Natural killer cell (primary cell): Measurements from ENCODE around the gene DOCK4. TPM values are rescaled to one million over a fixed set of nuclear protein-coding genes. Genes with fewer than 3 reads are reported as not detected.

Source experiments
- ATAC-seq, 3 donors: fragments of 150-1000 bp in 2 of 3; fragments of 200-7000 bp in 1 of 3; cut with Tn5 transposase; 1 replicate in 1 of 3; 2 replicates in 2 of 3; pipeline ENCODE4 v1.10.0; 2021; ENCODE audit warnings: mild to moderate bottlenecking in 2 of 3, moderate library complexity in 2 of 3
- DNase-seq, 2 donors: peaks; one replicate each; pipeline versions ENCODE4 v3.0.0 to v3.0.0-alpha.2; 2013 to 2021; ENCODE audit warnings: mixed read lengths in 1 of 2
- H3K27ac ChIP-seq: one replicate; pipeline ENCODE4 v1.5.1; 2013; ENCODE audit warnings: mild to moderate bottlenecking, low read length
- H3K27me3 ChIP-seq: one replicate; pipeline ENCODE4 v1.6.1; 2013; ENCODE audit warnings: low read length; ENCODE audit not compliant: control insufficient read depth, insufficient read depth
- H3K36me3 ChIP-seq: one replicate; pipeline ENCODE4 v1.6.1; 2013; ENCODE audit warnings: low read length; ENCODE audit not compliant: control insufficient read depth, insufficient read depth
- H3K4me1 ChIP-seq: one replicate; pipeline ENCODE4 v1.6.1; 2013; ENCODE audit warnings: low read length; ENCODE audit not compliant: control insufficient read depth, insufficient read depth
- H3K4me3 ChIP-seq: one replicate; pipeline ENCODE4 v1.5.1; 2013; ENCODE audit warnings: low read length
- H3K9me3 ChIP-seq: one replicate; pipeline ENCODE4 v1.6.1; 2013; ENCODE audit warnings: low read length; ENCODE audit not compliant: control insufficient read depth, insufficient read depth
- H3K27ac Mint-ChIP-seq, 2 donors: one replicate each; pipeline ENCODE4 v1.8.0; 2022; ENCODE audit warnings: mild to moderate bottlenecking in 2 of 2, mixed read lengths in 2 of 2, moderate library complexity in 1 of 2
- H3K27me3 Mint-ChIP-seq, 2 donors: one replicate each; pipeline ENCODE4 v1.8.0; 2022; ENCODE audit warnings: low read depth in 2 of 2, mixed read lengths in 2 of 2
- H3K36me3 Mint-ChIP-seq: one replicate; pipeline ENCODE4 v1.8.0; 2022; ENCODE audit warnings: mixed read lengths
- H3K4me1 Mint-ChIP-seq, 2 donors: one replicate each; pipeline ENCODE4 v1.8.0; 2022; ENCODE audit warnings: mixed read lengths in 2 of 2
- H3K4me3 Mint-ChIP-seq: one replicate; pipeline ENCODE4 v1.8.0; 2022; ENCODE audit warnings: mild to moderate bottlenecking, moderate library complexity, mixed read lengths
- H3K9me3 Mint-ChIP-seq, 2 donors: one replicate each; pipeline ENCODE4 v1.8.0; 2022; ENCODE audit warnings: mixed read lengths in 2 of 2
- WGBS: methylation state at CpG from one replicate; pipeline ENCODE4 v1.1.7; 2013; ENCODE audit warnings: missing lambda C conversion rate; ENCODE audit not compliant: insufficient coverage; 5-methylcytosine and 5-hydroxymethylcytosine counted together
- intact Hi-C: fragments of 100-400 bp; cut with micrococcal nuclease; formaldehyde crosslinking; loops from one replicate; pipeline ENCODE4 v1.14.2; 2022
- total RNA-seq, 4 donors: library from RNA; stranded (reverse); fragments of 120-200 nt in 1 of 4; gene quantifications; one replicate each; pipeline versions ENCODE4 v1.2.3 to v1.2.4, GENCODE V29; 2013 to 2022
- TF ChIP-seq, protein P1 (sequence below): fragments of 200-600 bp; IDR thresholded peaks from one replicate; pipeline ENCODE4 v1.8.0; 2022; ENCODE audit warnings: antibody characterized with exemption

Gene DOCK4
- total RNA-seq, 3 donors from 2014 or later (not counting 1 experiment from before 2014, with no cell fraction given) = 0.61 to 2.4 (median 0.89) TPM

DNA sequence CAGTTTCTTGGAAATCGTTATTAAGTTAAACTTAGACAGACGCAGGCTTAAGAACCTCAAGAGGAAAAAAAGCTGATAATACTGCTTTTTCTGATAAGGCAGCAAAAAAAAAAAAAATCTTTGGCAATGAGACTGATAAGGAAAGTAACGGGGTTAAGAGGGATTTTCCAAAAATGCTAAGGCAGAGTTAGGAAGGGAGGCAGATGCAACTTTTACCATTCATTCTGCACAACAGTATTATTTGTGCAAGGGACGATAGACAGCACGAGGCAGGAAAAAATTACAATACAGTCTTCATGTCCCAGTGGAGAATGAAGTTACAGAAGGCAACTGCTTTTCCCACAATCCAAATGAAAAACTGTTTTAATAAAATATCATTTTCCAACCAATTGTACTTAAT lies 194.0 kb downstream of the DOCK4 start:
- peaks cover 0 to 2% of the 10 kb centered on the region in 2 donors for H3K9me3 Mint-ChIP-seq
- H3K4me1 ChIP-seq = no peaks in the 10 kb centered on the region
- H3K4me3 Mint-ChIP-seq = no peak overlapping the region
- ATAC-seq (no peak), DNase-seq (no peak)
- intact Hi-C loops = no loop called here
- H3K27me3 Mint-ChIP-seq = no peaks in the 10 kb centered on the region
- no peaks in the 10 kb centered on the region for H3K9me3 ChIP-seq
- H3K4me3 ChIP-seq = no peak overlapping the region
- no peaks in the 10 kb centered on the region for H3K36me3 ChIP-seq
- TF ChIP-seq, protein P1, sequence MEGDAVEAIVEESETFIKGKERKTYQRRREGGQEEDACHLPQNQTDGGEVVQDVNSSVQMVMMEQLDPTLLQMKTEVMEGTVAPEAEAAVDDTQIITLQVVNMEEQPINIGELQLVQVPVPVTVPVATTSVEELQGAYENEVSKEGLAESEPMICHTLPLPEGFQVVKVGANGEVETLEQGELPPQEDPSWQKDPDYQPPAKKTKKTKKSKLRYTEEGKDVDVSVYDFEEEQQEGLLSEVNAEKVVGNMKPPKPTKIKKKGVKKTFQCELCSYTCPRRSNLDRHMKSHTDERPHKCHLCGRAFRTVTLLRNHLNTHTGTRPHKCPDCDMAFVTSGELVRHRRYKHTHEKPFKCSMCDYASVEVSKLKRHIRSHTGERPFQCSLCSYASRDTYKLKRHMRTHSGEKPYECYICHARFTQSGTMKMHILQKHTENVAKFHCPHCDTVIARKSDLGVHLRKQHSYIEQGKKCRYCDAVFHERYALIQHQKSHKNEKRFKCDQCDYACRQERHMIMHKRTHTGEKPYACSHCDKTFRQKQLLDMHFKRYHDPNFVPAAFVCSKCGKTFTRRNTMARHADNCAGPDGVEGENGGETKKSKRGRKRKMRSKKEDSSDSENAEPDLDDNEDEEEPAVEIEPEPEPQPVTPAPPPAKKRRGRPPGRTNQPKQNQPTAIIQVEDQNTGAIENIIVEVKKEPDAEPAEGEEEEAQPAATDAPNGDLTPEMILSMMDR = no peak
- no peaks in the 10 kb centered on the region for H3K27me3 ChIP-seq
- H3K4me1 Mint-ChIP-seq = no peaks in the 10 kb centered on the region
- 87% methylated on average over 5 of the region's 5 CpGs for WGBS
- no peak overlapping the region for H3K27ac Mint-ChIP-seq
- H3K36me3 Mint-ChIP-seq = no peaks in the 10 kb centered on the region
- no peak overlapping the region for H3K27ac ChIP-seq

GRCh38 chr7:112010994-112011393 lies 195.2 kb downstream of the DOCK4 start:
- WGBS = 56% methylated on average over 4 of the region's 4 CpGs
- H3K4me1 ChIP-seq = no peaks in the 10 kb centered on the region

DNA sequence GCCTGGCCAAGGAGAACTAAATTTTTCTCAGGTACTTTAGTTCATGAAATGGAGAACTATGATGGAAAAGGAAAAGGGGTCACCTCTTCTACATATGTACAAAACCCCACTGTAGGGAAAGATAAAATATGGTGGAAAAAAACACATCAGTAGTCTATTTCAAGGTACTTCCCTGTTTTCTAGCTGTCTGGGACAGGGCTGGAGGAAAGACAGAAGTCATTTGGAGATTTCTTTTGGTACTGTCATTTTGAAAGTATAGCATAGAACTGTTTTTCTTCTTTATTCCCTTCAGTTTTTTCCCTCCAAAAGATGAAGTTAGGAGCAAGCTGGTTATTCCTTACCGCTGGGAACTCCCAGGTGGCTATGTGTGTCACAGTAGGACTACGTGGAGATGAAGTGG lies 196.1 kb downstream of the DOCK4 start:
- Histone ChIP-seq H3K4me3 (no peak overlapping the region), H3K27ac (no peak overlapping the region), H3K9me3 (no peaks in the 10 kb centered on the region), H3K4me1 (no peaks in the 10 kb centered on the region), H3K27me3 (no peaks in the 10 kb centered on the region), H3K36me3 (no peaks in the 10 kb centered on the region)
- DNase-seq (no peak), ATAC-seq (no peak)
- Mint-ChIP-seq H3K9me3 (peaks cover 3 to 5% of the 10 kb centered on the region in 2 donors), H3K4me3 (no peak overlapping the region), H3K4me1 (no peaks in the 10 kb centered on the region), H3K27me3 (no peaks in the 10 kb centered on the region), H3K36me3 (no peaks in the 10 kb centered on the region), H3K27ac (no peak overlapping the region)
- TF ChIP-seq, protein P1 = no peak
- intact Hi-C loops = no loop called here
- WGBS = 84% methylated on average over 2 of the region's 2 CpGs

More at GRCh38 chr7:112010994-112011393, 195.2 kb downstream of the DOCK4 start:
- Histone ChIP-seq H3K36me3 (no peaks in the 10 kb centered on the region), H3K27me3 (no peaks in the 10 kb centered on the region), H3K9me3 (no peaks in the 10 kb centered on the region), H3K4me3 (no peak overlapping the region), H3K27ac (no peak overlapping the region)
- intact Hi-C loops = no loop called here
- DNase-seq = no peak
- Mint-ChIP-seq H3K27me3 (no peaks in the 10 kb centered on the region), H3K4me3 (no peak overlapping the region), H3K4me1 (no peaks in the 10 kb centered on the region), H3K9me3 (peaks cover 0 to 2% of the 10 kb centered on the region in 2 donors), H3K27ac (no peak overlapping the region), H3K36me3 (no peaks in the 10 kb centered on the region)
- TF ChIP-seq, protein P1 = no peak
- no peak for ATAC-seq

- TF ChIP-seq, protein P1 = no peak
- no peaks in the 10 kb centered on the region for H3K27me3 Mint-ChIP-seq
- H3K4me3 Mint-ChIP-seq = no peak overlapping the region
- H3K36me3 ChIP-seq = no peaks in the 10 kb centered on the region
- H3K4me1 Mint-ChIP-seq = no peaks in the 10 kb centered on the region
- no peaks in the 10 kb centered on the region for H3K27me3 ChIP-seq
- no peaks in the 10 kb centered on the region for H3K9me3 ChIP-seq
- ATAC-seq (no peak), DNase-seq (no peak)
- H3K27ac ChIP-seq = no peak overlapping the region
- no peaks in the 10 kb centered on the region for H3K4me1 ChIP-seq
- peaks cover 3 to 7% of the 10 kb centered on the region in 2 donors for H3K9me3 Mint-ChIP-seq
- no peak overlapping the region for H3K4me3 ChIP-seq
- intact Hi-C loops = no loop called here
- H3K27ac Mint-ChIP-seq = no peak overlapping the region
- no peaks in the 10 kb centered on the region for H3K36me3 Mint-ChIP-seq
These were observed 197.1 kb downstream of the DOCK4 start for GRCh38 chr7:112009081-112009480.
